HepG2 (cell line): ENCODE results near the gene IKZF5. TPM values are rescaled to one million over a fixed set of nuclear protein-coding genes. Genes with fewer than 3 reads are reported as not detected.

Experiments
- CCAR2 ChIP-seq: fragments of 200-400 bp; formaldehyde crosslinking; optimal IDR thresholded peaks from 2 replicates; pipeline ENCODE3; 2018; ENCODE audit warnings: low read depth, mild to moderate bottlenecking, low read length, moderate library complexity
- EP300 ChIP-seq, 3 experiments: sonication (generic) in 1 of 3; formaldehyde crosslinking in 1 of 3; IDR thresholded peaks; 2 replicates each; pipeline versions ENCODE4 v1.5.1 to v1.6.1; 2011 to 2020; ENCODE audit warnings: low read depth in 2 of 3, low read length in 2 of 3, borderline replicate concordance in 1 of 3, improper control_type of control experiment in 1 of 3, mild to moderate bottlenecking in 1 of 3, missing genetic modification reagents in 1 of 3, moderate library complexity in 1 of 3
- MTA3 ChIP-seq: sonication (generic); formaldehyde crosslinking; IDR thresholded peaks from 2 replicates; pipeline ENCODE4 v1.4.0; 2020; ENCODE audit warnings: missing genetic modification reagents
- MZF1 ChIP-seq: sonication (generic); formaldehyde crosslinking; IDR thresholded peaks from 2 replicates; pipeline ENCODE4 v1.8.1; 2023; ENCODE audit warnings: mild to moderate bottlenecking, missing genetic modification reagents, borderline replicate concordance
- PRMT3 ChIP-seq: sonication (generic); formaldehyde crosslinking; IDR thresholded peaks from 2 replicates; pipeline ENCODE4 v1.8.1; 2022; ENCODE audit warnings: low read depth, mild to moderate bottlenecking, moderate library complexity, missing genetic modification reagents, borderline replicate concordance
- RBFOX2 ChIP-seq: fragments of 200-400 bp; formaldehyde crosslinking; IDR thresholded peaks from 2 replicates; pipeline ENCODE4 v1.6.1; 2017; ENCODE audit warnings: low read depth, mild to moderate bottlenecking, low read length
- RFX3 ChIP-seq: IDR thresholded peaks from 2 replicates; pipeline ENCODE4 v1.6.1; 2016; ENCODE audit warnings: missing biosample characterization, missing genetic modification reagents
- ZNF317 ChIP-seq: sonication (generic); formaldehyde crosslinking; IDR thresholded peaks from 2 replicates; pipeline ENCODE4 v1.5.0; 2020; ENCODE audit warnings: mild to moderate bottlenecking, missing genetic modification reagents
- ZNF629 ChIP-seq: sonication (generic); formaldehyde crosslinking; conservative IDR thresholded peaks from 2 replicates; pipeline ENCODE4 v1.5.0; 2020; ENCODE audit warnings: missing genetic modification reagents
- ZNF768 ChIP-seq: sonication (generic); formaldehyde crosslinking; IDR thresholded peaks from 2 replicates; pipeline ENCODE4 v1.4.0; 2020; ENCODE audit warnings: missing genetic modification reagents
- polyA plus RNA-seq, 8 experiments: library from polyadenylated mRNA; depleted of rRNA in 3 of 8; stranded (reverse) in 7 of 8; unstranded in 1 of 8; fragments of >200 nt; fragmentation: Illumina TruSeq in 4 of 8; extraction: Trizol in 4 of 8; gene quantifications; 2 replicates each; pipeline versions ENCODE4 v1.2.1 to v1.2.3, GENCODE V29; 2011 to 2016; ENCODE audit warnings: low read depth in 4 of 8, missing spikeins in 1 of 8, mixed read lengths in 1 of 8; ENCODE audit not compliant: insufficient read depth in 1 of 8
- total RNA-seq, 5 experiments: library from RNA; depleted of rRNA; stranded (reverse); fragments of >200 nt; fragmentation: Illumina TruSeq; extraction: Trizol; gene quantifications; 2 replicates each; pipeline ENCODE4 v1.2.3, GENCODE V29; 2016; ENCODE audit warnings: low read depth in 1 of 5
- TF ChIP-seq, protein P1 (sequence below): IDR thresholded peaks from 2 replicates; pipeline ENCODE4 v1.6.1; 2016; ENCODE audit warnings: low read depth, missing genetic modification reagents, missing compliant biosample characterization
- TF ChIP-seq, protein P2 (sequence below): IDR thresholded peaks from 2 replicates; pipeline ENCODE4 v1.6.1; 2016; ENCODE audit warnings: missing genetic modification reagents, missing compliant biosample characterization
- TF ChIP-seq, protein P3 (sequence below), 2 experiments: sonication (generic) in 1 of 2; formaldehyde crosslinking in 1 of 2; IDR thresholded peaks; 2 replicates each; pipeline versions ENCODE4 v1.4.0 to v1.6.1; 2018 to 2020; ENCODE audit warnings: missing genetic modification reagents in 2 of 2, borderline replicate concordance in 1 of 2, low read depth in 1 of 2, mild to moderate bottlenecking in 1 of 2, missing biosample characterization in 1 of 2
- TF ChIP-seq, protein P4 (sequence below): sonication (generic); formaldehyde crosslinking; IDR thresholded peaks from 2 replicates; pipeline ENCODE4 v1.5.0; 2020; ENCODE audit warnings: missing genetic modification reagents
- TF ChIP-seq, protein P5 (sequence below), 2 experiments: fragments of 450-650 bp in 1 of 2; sonication (generic) in 1 of 2; formaldehyde crosslinking; IDR thresholded peaks; 2 replicates each; pipeline versions ENCODE4 v1.5.0 to v1.8.0; 2020 to 2022; ENCODE audit warnings: mild to moderate bottlenecking in 1 of 2, missing genetic modification reagents in 1 of 2
- TF ChIP-seq, protein P6 (sequence below): sonication (generic); formaldehyde crosslinking; IDR thresholded peaks from 2 replicates; pipeline ENCODE4 v1.5.1; 2020; ENCODE audit warnings: missing genetic modification reagents, mild to moderate bottlenecking, borderline replicate concordance

Gene IKZF5
- total and polyA plus RNA-seq, 2 of the 13 experiments (the other 11 are each of a cell fraction or from before 2014, with no cell fraction given), result 3.7 to 12.0 TPM

DNA sequence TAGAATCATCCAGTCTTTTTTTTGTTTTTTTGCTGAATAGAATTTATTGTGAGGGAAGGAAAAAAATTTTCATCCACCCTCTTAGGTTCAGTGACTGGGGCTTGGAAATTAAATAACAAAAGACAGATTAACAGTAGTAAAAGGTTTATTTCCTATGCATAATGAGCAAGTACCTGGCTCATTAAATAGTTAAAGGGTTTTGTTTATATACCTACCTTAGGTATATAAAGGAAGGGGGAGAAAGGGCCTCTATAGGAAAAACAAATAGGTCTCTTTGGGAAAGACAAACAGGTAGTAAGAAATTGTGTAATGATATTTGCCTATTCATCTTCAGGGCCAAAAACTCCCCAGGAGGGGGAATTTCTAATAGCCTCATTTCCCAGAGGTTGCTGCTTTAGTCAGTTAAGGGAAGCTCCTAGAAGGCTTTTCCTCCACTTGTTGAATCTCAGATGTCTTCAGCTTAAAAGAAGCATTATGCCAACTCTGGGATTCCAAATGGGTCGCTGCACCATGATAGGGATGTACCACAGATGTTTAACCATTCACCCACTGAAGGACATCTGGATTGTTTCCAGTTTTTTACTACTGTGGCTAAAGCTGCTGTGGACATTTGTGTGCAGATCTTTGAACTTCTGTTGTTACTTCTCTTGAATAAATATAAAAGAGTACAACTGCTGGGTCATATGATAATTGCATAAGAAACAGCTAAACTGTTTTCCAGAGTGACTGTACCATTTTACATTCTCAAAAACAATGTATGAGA is 11.5 kb upstream of the IKZF5 start (continued):
- TF ChIP-seq, protein P1, sequence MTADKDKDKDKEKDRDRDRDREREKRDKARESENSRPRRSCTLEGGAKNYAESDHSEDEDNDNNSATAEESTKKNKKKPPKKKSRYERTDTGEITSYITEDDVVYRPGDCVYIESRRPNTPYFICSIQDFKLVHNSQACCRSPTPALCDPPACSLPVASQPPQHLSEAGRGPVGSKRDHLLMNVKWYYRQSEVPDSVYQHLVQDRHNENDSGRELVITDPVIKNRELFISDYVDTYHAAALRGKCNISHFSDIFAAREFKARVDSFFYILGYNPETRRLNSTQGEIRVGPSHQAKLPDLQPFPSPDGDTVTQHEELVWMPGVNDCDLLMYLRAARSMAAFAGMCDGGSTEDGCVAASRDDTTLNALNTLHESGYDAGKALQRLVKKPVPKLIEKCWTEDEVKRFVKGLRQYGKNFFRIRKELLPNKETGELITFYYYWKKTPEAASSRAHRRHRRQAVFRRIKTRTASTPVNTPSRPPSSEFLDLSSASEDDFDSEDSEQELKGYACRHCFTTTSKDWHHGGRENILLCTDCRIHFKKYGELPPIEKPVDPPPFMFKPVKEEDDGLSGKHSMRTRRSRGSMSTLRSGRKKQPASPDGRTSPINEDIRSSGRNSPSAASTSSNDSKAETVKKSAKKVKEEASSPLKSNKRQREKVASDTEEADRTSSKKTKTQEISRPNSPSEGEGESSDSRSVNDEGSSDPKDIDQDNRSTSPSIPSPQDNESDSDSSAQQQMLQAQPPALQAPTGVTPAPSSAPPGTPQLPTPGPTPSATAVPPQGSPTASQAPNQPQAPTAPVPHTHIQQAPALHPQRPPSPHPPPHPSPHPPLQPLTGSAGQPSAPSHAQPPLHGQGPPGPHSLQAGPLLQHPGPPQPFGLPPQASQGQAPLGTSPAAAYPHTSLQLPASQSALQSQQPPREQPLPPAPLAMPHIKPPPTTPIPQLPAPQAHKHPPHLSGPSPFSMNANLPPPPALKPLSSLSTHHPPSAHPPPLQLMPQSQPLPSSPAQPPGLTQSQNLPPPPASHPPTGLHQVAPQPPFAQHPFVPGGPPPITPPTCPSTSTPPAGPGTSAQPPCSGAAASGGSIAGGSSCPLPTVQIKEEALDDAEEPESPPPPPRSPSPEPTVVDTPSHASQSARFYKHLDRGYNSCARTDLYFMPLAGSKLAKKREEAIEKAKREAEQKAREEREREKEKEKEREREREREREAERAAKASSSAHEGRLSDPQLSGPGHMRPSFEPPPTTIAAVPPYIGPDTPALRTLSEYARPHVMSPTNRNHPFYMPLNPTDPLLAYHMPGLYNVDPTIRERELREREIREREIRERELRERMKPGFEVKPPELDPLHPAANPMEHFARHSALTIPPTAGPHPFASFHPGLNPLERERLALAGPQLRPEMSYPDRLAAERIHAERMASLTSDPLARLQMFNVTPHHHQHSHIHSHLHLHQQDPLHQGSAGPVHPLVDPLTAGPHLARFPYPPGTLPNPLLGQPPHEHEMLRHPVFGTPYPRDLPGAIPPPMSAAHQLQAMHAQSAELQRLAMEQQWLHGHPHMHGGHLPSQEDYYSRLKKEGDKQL (CRISPR knock-in tag), result peak; percentile 53; the same call in 1 of the 2 replicates
- TF ChIP-seq ZNF317 (CRISPR knock-in tag), result no peak
- peak; percentile 36; the same call in 1 of the 2 replicates for TF ChIP-seq ZNF629
- peak; percentile 2 to 88; a peak in 2 of 4 replicates for TF ChIP-seq EP300 (IDR thresholded peaks at IDR 0.05; ENCODE audit: low read depth in 2 of 2, low read length in 2 of 2)
- 0 out of 2 replicates have a peak, but pooled peaks have one; percentile 39 for TF ChIP-seq EP300 (CRISPR knock-in tag; IDR thresholded peaks at IDR 0.05; ENCODE audit: borderline replicate concordance)
- TF ChIP-seq, protein P2, sequence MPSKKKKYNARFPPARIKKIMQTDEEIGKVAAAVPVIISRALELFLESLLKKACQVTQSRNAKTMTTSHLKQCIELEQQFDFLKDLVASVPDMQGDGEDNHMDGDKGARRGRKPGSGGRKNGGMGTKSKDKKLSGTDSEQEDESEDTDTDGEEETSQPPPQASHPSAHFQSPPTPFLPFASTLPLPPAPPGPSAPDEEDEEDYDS (CRISPR knock-in tag), result no peak
- TF ChIP-seq RBFOX2, result 0 out of 2 replicates have a peak, but pooled peaks have one; percentile 33
- TF ChIP-seq MTA3 (CRISPR knock-in tag), result no peak
- TF ChIP-seq MZF1 (CRISPR knock-in tag), result no peak
- TF ChIP-seq, protein P3, sequence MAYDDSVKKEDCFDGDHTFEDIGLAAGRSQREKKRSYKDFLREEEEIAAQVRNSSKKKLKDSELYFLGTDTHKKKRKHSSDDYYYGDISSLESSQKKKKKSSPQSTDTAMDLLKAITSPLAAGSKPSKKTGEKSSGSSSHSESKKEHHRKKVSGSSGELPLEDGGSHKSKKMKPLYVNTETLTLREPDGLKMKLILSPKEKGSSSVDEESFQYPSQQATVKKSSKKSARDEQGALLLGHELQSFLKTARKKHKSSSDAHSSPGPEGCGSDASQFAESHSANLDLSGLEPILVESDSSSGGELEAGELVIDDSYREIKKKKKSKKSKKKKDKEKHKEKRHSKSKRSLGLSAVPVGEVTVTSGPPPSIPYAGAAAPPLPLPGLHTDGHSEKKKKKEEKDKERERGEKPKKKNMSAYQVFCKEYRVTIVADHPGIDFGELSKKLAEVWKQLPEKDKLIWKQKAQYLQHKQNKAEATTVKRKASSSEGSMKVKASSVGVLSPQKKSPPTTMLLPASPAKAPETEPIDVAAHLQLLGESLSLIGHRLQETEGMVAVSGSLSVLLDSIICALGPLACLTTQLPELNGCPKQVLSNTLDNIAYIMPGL (CRISPR knock-in tag; IDR thresholded peaks at IDR 0.05; ENCODE audit: borderline replicate concordance in 1 of 2, low read depth in 1 of 2), result 0 out of 4 replicates have a peak, but pooled peaks of 1 of the 2 experiments have one; percentile 13
- TF ChIP-seq RFX3 (CRISPR knock-in tag), result no peak
- TF ChIP-seq, protein P4, sequence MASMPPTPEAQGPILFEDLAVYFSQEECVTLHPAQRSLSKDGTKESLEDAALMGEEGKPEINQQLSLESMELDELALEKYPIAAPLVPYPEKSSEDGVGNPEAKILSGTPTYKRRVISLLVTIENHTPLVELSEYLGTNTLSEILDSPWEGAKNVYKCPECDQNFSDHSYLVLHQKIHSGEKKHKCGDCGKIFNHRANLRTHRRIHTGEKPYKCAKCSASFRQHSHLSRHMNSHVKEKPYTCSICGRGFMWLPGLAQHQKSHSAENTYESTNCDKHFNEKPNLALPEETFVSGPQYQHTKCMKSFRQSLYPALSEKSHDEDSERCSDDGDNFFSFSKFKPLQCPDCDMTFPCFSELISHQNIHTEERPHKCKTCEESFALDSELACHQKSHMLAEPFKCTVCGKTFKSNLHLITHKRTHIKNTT, result no peak
- no peak for TF ChIP-seq ZNF768 (CRISPR knock-in tag)
- TF ChIP-seq, protein P5, sequence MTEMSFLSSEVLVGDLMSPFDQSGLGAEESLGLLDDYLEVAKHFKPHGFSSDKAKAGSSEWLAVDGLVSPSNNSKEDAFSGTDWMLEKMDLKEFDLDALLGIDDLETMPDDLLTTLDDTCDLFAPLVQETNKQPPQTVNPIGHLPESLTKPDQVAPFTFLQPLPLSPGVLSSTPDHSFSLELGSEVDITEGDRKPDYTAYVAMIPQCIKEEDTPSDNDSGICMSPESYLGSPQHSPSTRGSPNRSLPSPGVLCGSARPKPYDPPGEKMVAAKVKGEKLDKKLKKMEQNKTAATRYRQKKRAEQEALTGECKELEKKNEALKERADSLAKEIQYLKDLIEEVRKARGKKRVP (CRISPR knock-in tag; IDR thresholded peaks at IDR 0.05), result peak in 1 of 2 experiments; percentile 72; a peak in 1 of 4 replicates
- TF ChIP-seq, protein P6, sequence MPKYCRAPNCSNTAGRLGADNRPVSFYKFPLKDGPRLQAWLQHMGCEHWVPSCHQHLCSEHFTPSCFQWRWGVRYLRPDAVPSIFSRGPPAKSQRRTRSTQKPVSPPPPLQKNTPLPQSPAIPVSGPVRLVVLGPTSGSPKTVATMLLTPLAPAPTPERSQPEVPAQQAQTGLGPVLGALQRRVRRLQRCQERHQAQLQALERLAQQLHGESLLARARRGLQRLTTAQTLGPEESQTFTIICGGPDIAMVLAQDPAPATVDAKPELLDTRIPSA, result no peak
- no peak for TF ChIP-seq PRMT3 (CRISPR knock-in tag)
- no peak for TF ChIP-seq CCAR2
